Measurements from ENCODE around the gene DDX3X. TPM values are rescaled to one million over a fixed set of nuclear protein-coding genes. Genes with fewer than 3 reads are reported as not detected.
"Not testable (repeated sequence)": the region's sequence is repeated elsewhere in the genome, so short reads cannot be mapped to it uniquely, and the experiment has no call there.

DDX3X gene
- total and polyA plus RNA-seq, 4 donors, result 121 to 284 (median 199) TPM

DNA sequence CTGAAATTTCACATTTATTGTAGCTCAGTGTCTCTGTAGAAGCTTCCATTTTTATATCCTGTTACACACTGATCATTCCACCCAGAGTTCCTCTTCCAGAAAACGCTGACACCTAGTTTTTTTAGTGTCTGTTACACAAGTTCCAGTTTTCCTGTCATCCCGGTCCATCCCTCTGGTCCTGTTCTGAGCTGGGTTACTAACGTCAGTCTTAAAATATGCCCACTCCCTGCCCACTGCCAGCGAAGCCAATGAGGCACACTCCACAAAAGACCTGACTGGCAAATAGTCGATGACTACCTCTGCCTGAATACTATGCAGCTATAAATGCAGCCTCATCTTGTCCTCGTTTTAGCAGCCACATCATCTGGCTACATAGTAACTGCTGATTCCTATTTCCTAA, 30.9 kb upstream of the DDX3X start:
- Histone ChIP-seq H3K4me3 (ENCODE audit: low read depth, low read length) (no peak overlapping the region), H3K36me3 (ENCODE audit: control insufficient read depth, insufficient read depth, low read length) (no peaks in the 10 kb centered on the region), H3K9me3 (ENCODE audit: control insufficient read depth, insufficient read depth, low read length) (no peaks in the 10 kb centered on the region), H3K27me3 (ENCODE audit: control insufficient read depth, insufficient read depth, low read length) (peaks cover 31% of the 10 kb centered on the region), H3K27ac (ENCODE audit: low read depth, low read length) (no peak overlapping the region), H3K4me1 (ENCODE audit: control insufficient read depth, insufficient read depth, low read length) (peaks cover 2% of the 10 kb centered on the region)
- 68% methylated on average over 6 of the region's 6 CpGs for WGBS (ENCODE audit: insufficient coverage)
- no peak for DNase-seq (ENCODE audit: low read depth in 4 of 6, low spot score in 6 of 6)

DNA sequence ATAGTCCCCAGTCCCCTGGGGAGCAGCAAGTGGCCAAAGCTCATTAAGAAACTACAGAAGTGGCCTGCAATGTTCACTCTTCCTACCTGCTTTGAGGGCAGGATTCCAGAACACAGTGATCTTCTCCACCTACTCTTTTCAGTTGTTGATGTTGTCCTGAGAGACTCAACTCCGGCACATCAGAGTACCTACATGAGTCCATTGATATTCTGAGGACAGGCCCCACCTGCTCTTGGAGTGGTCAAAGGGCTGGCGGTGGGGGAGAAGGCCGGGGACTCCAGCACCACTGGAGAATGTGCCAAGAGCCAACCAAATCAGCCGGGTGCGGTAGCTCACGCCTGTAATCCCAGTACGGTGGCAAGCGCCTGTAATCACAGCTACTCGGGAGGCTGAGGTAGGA, 29.8 kb upstream of the DDX3X start:
- DNase-seq (ENCODE audit: low read depth in 4 of 6, low spot score in 6 of 6), result no peak
- no peaks in the 10 kb centered on the region for H3K9me3 ChIP-seq (ENCODE audit: control insufficient read depth, insufficient read depth, low read length)
- WGBS (ENCODE audit: insufficient coverage), result 76% methylated on average over 5 of the region's 9 CpGs

DNA sequence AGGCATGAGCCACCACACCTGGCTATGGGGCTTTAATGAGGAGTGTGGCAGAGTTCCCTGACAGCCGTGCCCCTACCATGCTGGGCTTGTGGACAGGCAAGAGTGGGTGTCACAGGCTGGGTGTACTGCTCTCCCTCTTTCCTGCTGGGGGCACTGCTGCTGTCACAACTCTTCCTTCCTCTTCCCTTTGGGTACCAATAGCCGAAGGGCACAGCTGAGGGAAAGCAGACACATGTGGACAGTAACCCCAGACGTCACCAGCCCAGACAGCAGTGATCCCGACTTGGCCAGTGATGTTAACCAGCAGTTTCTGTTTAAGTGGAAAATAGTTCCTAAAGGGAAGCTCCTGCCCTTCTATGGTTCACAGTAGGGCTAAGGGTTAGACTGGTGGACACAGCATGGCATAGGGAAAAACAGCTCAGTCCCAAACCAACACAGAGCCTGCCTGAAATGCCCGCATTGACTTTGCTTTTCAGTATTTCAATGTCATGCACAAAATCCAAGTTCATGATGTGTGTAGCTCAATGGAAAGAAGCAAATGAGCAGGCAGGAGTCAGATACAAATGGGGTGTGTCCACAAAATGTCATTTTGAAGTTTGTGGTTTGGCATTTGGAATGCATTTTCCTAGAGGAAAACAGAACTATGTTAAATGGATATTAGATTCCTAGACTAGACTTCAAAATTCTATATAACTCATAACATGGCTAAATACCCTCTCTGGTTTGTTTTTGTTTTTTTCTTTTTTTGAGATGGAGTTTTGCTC, 24.9 kb upstream of the DDX3X start:
- Histone ChIP-seq H3K9me3 (ENCODE audit: control insufficient read depth, insufficient read depth, low read length) (no peaks in the 10 kb centered on the region), H3K4me3 (ENCODE audit: low read depth, low read length) (no peak overlapping the region), H3K27ac (ENCODE audit: low read depth, low read length) (no peak overlapping the region), H3K4me1 (ENCODE audit: control insufficient read depth, insufficient read depth, low read length) (no peaks in the 10 kb centered on the region), H3K27me3 (ENCODE audit: control insufficient read depth, insufficient read depth, low read length) (peaks cover 9% of the 10 kb centered on the region), H3K36me3 (ENCODE audit: control insufficient read depth, insufficient read depth, low read length) (no peaks in the 10 kb centered on the region)
- WGBS (ENCODE audit: insufficient coverage), result 77% methylated on average over 5 of the region's 5 CpGs
- DNase-seq (ENCODE audit: low read depth in 4 of 6, low spot score in 6 of 6), result no peak

More for the DNA sequence above, 29.8 kb upstream of the DDX3X start:
- Histone ChIP-seq H3K27ac (ENCODE audit: low read depth, low read length) (no peak overlapping the region), H3K4me3 (ENCODE audit: low read depth, low read length) (no peak overlapping the region), H3K36me3 (ENCODE audit: control insufficient read depth, insufficient read depth, low read length) (no peaks in the 10 kb centered on the region), H3K4me1 (ENCODE audit: control insufficient read depth, insufficient read depth, low read length) (peaks cover 2% of the 10 kb centered on the region), H3K27me3 (ENCODE audit: control insufficient read depth, insufficient read depth, low read length) (peaks cover 27% of the 10 kb centered on the region)

DNA sequence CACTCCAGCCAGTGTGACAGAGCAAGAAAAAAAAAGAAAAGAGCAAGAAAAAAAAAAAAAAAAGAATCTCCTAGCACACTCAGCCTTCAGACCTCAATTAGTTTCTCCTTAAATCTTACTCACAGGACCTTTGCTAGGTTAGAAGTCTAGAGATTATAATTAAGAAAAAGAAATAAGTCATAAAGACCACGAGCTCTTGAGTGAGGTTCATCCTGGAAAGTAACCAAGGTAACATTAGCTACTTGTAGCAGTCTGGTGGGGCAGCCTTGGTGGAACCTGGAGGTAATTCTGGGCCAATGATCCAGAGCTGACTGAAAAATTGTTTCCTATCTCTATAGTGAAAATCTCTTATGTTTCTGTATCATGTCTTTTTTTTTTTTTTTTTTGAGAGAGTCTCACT, 21.2 kb upstream of the DDX3X start:
- no peak for DNase-seq (ENCODE audit: low read depth in 4 of 6, low spot score in 6 of 6)
- WGBS (ENCODE audit: insufficient coverage), result no CpG with 5 or more reads among the region's 1 CpG
- Histone ChIP-seq H3K27ac (ENCODE audit: low read depth, low read length) (no peak overlapping the region), H3K27me3 (ENCODE audit: control insufficient read depth, insufficient read depth, low read length) (peaks cover 11% of the 10 kb centered on the region), H3K36me3 (ENCODE audit: control insufficient read depth, insufficient read depth, low read length) (no peaks in the 10 kb centered on the region), H3K4me3 (ENCODE audit: low read depth, low read length) (no peak overlapping the region), H3K4me1 (ENCODE audit: control insufficient read depth, insufficient read depth, low read length) (no peaks in the 10 kb centered on the region), H3K9me3 (ENCODE audit: control insufficient read depth, insufficient read depth, low read length) (no peaks in the 10 kb centered on the region)

DNA sequence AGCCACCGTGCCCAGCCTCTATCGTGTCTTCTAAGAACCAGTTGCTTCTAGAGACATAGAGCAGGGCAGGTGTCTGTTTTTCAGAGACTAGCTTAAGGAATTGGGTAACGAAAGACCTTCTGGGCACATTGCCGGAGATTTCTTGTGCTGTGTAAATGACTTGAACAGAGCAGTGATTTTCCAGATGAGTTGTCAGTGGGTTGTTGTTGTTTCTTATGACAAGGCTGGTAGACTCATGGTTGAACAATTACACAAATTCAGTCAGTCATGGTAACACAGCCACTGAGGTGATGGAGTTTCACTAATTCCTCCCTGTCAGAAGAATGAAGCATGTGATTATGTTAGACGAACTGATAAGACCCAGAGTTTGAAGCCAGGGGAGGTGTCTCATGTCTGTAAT, 20.5 kb upstream of the DDX3X start:
- Histone ChIP-seq H3K27me3 (ENCODE audit: control insufficient read depth, insufficient read depth, low read length) (peaks cover 9% of the 10 kb centered on the region), H3K4me3 (ENCODE audit: low read depth, low read length) (no peak overlapping the region), H3K36me3 (ENCODE audit: control insufficient read depth, insufficient read depth, low read length) (no peaks in the 10 kb centered on the region), H3K27ac (ENCODE audit: low read depth, low read length) (no peak overlapping the region), H3K4me1 (ENCODE audit: control insufficient read depth, insufficient read depth, low read length) (no peaks in the 10 kb centered on the region), H3K9me3 (ENCODE audit: control insufficient read depth, insufficient read depth, low read length) (no peaks in the 10 kb centered on the region)
- 86% methylated on average over 5 of the region's 5 CpGs for WGBS (ENCODE audit: insufficient coverage)
- DNase-seq (ENCODE audit: low read depth in 4 of 6, low spot score in 6 of 6), result no peak

DNA sequence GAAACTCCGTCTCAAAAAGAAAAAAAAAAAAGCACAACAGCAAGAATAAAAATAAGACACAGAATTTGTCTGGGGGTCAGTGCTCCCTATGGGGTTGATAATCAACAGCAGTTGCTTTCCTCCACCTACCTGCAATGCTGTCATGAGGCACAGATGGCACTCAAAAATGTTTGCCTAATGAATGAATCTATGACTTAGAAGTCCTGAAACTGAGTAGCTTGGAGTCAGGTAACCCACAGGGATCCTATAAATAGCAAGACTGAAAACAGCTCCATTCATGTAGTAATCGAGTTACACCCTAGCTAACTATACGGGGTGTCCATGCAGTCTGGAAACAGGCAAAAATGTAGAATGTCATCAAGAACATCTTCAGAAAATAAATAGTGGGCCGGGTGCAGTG, 19.8 kb upstream of the DDX3X start:
- peaks cover 9% of the 10 kb centered on the region for H3K27me3 ChIP-seq (ENCODE audit: control insufficient read depth, insufficient read depth, low read length)
- H3K36me3 ChIP-seq (ENCODE audit: control insufficient read depth, insufficient read depth, low read length), result no peaks in the 10 kb centered on the region
- no peaks in the 10 kb centered on the region for H3K4me1 ChIP-seq (ENCODE audit: control insufficient read depth, insufficient read depth, low read length)
- H3K27ac ChIP-seq (ENCODE audit: low read depth, low read length), result no peak overlapping the region
- H3K9me3 ChIP-seq (ENCODE audit: control insufficient read depth, insufficient read depth, low read length), result no peaks in the 10 kb centered on the region
- no peak for DNase-seq (ENCODE audit: low read depth in 4 of 6, low spot score in 6 of 6)
- H3K4me3 ChIP-seq (ENCODE audit: low read depth, low read length), result no peak overlapping the region
- WGBS (ENCODE audit: insufficient coverage), result 95% methylated on average over 3 of the region's 4 CpGs

DNA sequence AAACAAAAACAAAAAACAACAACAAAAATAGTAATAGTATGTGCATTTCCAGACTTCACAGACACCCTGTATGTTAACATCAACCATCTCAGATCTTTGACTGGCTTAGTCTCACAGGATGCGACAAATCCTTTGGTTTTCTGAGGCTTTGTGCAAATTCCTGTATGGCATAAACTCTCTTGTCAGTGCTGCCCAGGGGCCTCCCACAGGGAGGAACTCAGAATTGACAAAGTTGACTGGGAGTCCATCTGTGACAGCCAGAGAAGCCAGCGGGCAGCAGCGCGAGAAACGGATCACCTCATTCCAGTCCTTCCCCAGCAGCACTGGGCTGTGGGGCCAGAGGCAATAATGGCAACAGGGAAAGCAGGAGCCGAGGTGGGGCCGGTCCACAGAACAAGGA, 19.1 kb upstream of the DDX3X start:
- H3K27me3 ChIP-seq (ENCODE audit: control insufficient read depth, insufficient read depth, low read length), result peaks cover 9% of the 10 kb centered on the region
- no peak overlapping the region for H3K4me3 ChIP-seq (ENCODE audit: low read depth, low read length)
- no peaks in the 10 kb centered on the region for H3K4me1 ChIP-seq (ENCODE audit: control insufficient read depth, insufficient read depth, low read length)
- H3K9me3 ChIP-seq (ENCODE audit: control insufficient read depth, insufficient read depth, low read length), result no peaks in the 10 kb centered on the region
- no peak overlapping the region for H3K27ac ChIP-seq (ENCODE audit: low read depth, low read length)
- no peak for DNase-seq (ENCODE audit: low read depth in 4 of 6, low spot score in 6 of 6)
- 100% methylated on average over 1 of the region's 7 CpGs for WGBS (ENCODE audit: insufficient coverage)
- H3K36me3 ChIP-seq (ENCODE audit: control insufficient read depth, insufficient read depth, low read length), result no peaks in the 10 kb centered on the region

DNA sequence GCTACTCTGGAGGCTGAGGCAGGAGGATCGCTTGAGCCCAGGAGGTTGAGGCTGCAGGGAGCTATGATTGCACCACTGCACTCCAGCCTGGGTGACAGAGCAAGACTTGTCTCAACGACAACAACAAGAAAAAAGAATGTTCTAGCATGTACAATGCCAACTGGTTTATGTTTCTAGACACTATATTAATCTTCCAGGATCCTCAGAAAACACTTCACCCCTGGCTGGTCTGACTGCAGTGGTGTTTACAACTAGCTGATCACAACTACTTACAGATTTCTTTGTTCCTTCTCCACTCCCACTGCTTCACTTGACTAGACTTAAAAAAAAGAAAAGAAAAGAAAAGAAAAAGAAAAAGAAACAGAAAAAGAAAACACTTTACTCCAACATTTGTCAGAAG, 17.7 kb upstream of the DDX3X start:
- not testable (repeated sequence) for H3K36me3 ChIP-seq (ENCODE audit: control insufficient read depth, insufficient read depth, low read length); DNase-seq (ENCODE audit: low read depth in 4 of 6, low spot score in 6 of 6); H3K27ac ChIP-seq (ENCODE audit: low read depth, low read length); H3K4me1 ChIP-seq (ENCODE audit: control insufficient read depth, insufficient read depth, low read length); H3K9me3 ChIP-seq (ENCODE audit: control insufficient read depth, insufficient read depth, low read length); H3K4me3 ChIP-seq (ENCODE audit: low read depth, low read length)
- WGBS (ENCODE audit: insufficient coverage), result 74% methylated on average over 2 of the region's 2 CpGs
- H3K27me3 ChIP-seq (ENCODE audit: control insufficient read depth, insufficient read depth, low read length), result peaks cover 11% of the 10 kb centered on the region

DNA sequence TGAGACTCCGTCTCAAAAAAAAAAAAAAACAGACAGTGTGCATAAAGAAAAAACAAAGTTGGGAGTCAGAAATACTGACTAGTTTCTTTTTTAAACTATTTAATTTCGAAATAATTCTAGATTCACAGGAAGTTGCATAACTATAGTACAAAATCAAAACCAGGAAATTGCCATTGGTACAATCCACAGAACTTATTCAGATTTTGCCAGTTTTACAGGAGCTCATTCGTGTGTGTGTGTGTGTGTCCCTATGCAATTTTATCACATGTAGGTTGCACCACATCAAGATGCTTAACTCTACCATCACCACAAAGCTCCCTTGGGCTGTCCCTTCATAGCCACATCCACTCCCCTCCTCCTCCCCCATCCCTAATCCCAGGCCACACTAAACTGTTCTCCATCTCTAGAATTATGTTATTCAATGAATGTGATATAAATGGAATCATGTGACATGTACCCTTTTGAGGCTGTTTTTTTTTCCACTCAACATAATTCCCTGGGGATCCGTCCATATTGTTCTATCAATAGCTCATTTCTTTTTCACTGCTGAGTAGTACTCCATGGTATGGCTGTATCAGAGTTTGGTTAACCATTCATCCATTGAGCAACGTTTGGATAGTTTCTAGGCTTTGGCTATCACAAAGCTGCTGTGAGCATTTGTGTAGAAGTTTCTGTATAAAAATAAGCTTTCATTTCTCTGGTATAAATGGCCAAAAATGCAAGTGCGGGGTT, 16.3 kb upstream of the DDX3X start:
- DNase-seq (ENCODE audit: low read depth in 4 of 6, low spot score in 6 of 6), result no peak
- H3K27me3 ChIP-seq (ENCODE audit: control insufficient read depth, insufficient read depth, low read length), result peaks cover 15% of the 10 kb centered on the region
- no peaks in the 10 kb centered on the region for H3K4me1 ChIP-seq (ENCODE audit: control insufficient read depth, insufficient read depth, low read length)
- no peak overlapping the region for H3K27ac ChIP-seq (ENCODE audit: low read depth, low read length)
- no peak overlapping the region for H3K4me3 ChIP-seq (ENCODE audit: low read depth, low read length)
- WGBS (ENCODE audit: insufficient coverage), result 100% methylated on average over 1 of the region's 6 CpGs
- no peaks in the 10 kb centered on the region for H3K36me3 ChIP-seq (ENCODE audit: control insufficient read depth, insufficient read depth, low read length)
- H3K9me3 ChIP-seq (ENCODE audit: control insufficient read depth, insufficient read depth, low read length), result no peaks in the 10 kb centered on the region

DNA sequence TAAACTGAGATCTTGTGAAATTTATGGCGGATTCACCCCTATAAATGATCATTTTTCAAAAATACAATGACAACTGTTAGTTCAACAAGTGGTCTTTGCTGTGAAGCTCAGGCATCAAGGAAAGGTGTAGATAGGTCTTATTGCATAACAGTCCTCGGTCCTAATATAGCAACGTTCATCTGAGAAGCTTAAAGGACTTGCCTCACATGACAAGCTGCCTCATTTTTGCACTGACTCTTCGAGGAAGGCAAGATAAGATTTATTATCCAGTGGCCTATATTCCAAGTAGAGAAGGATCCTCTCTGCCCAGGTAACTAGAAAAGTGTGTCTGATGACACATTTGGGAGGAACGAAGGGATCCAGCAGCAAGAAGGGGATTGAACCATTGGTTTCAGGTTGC, 13.6 kb upstream of the DDX3X start:
- Histone ChIP-seq H3K4me1 (ENCODE audit: control insufficient read depth, insufficient read depth, low read length) (no peaks in the 10 kb centered on the region), H3K36me3 (ENCODE audit: control insufficient read depth, insufficient read depth, low read length) (no peaks in the 10 kb centered on the region), H3K9me3 (ENCODE audit: control insufficient read depth, insufficient read depth, low read length) (no peaks in the 10 kb centered on the region), H3K4me3 (ENCODE audit: low read depth, low read length) (no peak overlapping the region), H3K27me3 (ENCODE audit: control insufficient read depth, insufficient read depth, low read length) (peaks cover 17% of the 10 kb centered on the region), H3K27ac (ENCODE audit: low read depth, low read length) (no peak overlapping the region)
- WGBS (ENCODE audit: insufficient coverage), result 86% methylated on average over 4 of the region's 5 CpGs
- DNase-seq (ENCODE audit: low read depth in 4 of 6, low spot score in 6 of 6), result no peak

Data from spinal cord (tissue), 10 donors.